Mononuclear cell (primary cell): Measurements from ENCODE around the gene ETNK2. TPM values are rescaled to one million over a fixed set of nuclear protein-coding genes. Genes with fewer than 3 reads are reported as not detected.
A peak's percentile ranks its signal among the peaks of the same experiment; 100 is the strongest.

Source experiments
- H3K27me3 ChIP-seq: 2 replicates; pipeline ENCODE4 v1.6.0; 2011; ENCODE audit warnings: low read length, control low read depth; ENCODE audit not compliant: insufficient read depth
- H3K4me1 ChIP-seq: 2 replicates; pipeline ENCODE4 v1.5.1; 2011; ENCODE audit warnings: mild to moderate bottlenecking, low read length, control low read depth; ENCODE audit not compliant: insufficient read depth
- H3K4me3 ChIP-seq: 2 replicates; pipeline ENCODE4 v1.5.1; 2011; ENCODE audit warnings: mild to moderate bottlenecking, low read length, moderate library complexity
- H3K9me3 ChIP-seq: 2 replicates; pipeline ENCODE4 v1.5.1; 2011; ENCODE audit warnings: low read depth, mild to moderate bottlenecking, control low read depth, low read length
- total RNA-seq: library from RNA; depleted of rRNA; stranded (reverse); fragments of >200 nt; gene quantifications from one replicate; pipeline ENCODE4 v1.2.3, GENCODE V29; 2012

Gene ETNK2
- total RNA-seq, 1 donor, result 3.0 TPM

DNA sequence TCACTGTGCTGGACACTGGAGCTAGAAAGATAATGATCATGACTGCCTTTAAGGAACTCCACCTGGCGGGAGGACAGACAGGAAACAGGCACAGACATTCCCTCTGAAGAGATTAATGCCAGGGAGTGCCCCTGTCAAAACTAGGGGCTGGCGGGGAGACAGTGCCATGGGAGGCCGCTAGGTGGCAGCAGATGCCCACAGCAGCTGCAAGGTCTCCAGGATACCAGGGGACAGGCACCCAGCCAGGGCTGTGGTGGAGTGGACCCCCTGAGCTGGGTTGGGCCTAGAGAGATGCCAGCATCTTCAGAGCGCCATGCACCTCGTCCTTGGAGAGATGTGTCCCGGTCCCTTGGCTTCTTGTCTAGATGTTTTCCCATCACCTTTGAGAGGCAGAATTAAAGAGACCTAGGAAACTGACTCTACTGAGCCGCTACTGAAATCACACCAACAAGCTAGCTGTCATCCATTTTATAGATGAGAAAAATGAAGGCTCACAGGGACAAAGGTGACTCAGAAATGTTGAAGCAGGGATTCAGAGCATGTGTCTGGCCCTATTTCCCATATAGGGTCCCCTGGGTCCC is 10.7 kb upstream of the ETNK2 start:
- no peaks in the 10 kb centered on the region for H3K27me3 ChIP-seq
- no peaks in the 10 kb centered on the region for H3K4me1 ChIP-seq

GRCh38 chr1:204161609-204162493 is 10.0 kb upstream of the ETNK2 start:
- no peak overlapping the region for H3K4me3 ChIP-seq
- no peaks in the 10 kb centered on the region for H3K27me3 ChIP-seq
- H3K9me3 ChIP-seq, result no peaks in the 10 kb centered on the region
- no peaks in the 10 kb centered on the region for H3K4me1 ChIP-seq

More for the DNA sequence above, 10.7 kb upstream of the ETNK2 start:
- H3K9me3 ChIP-seq, result no peaks in the 10 kb centered on the region
- no peak overlapping the region for H3K4me3 ChIP-seq

GRCh38 chr1:204157962-204158361 is 6.1 kb upstream of the ETNK2 start:
- Histone ChIP-seq H3K4me3 (no peak overlapping the region), H3K27me3 (peaks cover under 1% of the 10 kb centered on the region), H3K4me1 (no peaks in the 10 kb centered on the region), H3K9me3 (no peaks in the 10 kb centered on the region)

DNA sequence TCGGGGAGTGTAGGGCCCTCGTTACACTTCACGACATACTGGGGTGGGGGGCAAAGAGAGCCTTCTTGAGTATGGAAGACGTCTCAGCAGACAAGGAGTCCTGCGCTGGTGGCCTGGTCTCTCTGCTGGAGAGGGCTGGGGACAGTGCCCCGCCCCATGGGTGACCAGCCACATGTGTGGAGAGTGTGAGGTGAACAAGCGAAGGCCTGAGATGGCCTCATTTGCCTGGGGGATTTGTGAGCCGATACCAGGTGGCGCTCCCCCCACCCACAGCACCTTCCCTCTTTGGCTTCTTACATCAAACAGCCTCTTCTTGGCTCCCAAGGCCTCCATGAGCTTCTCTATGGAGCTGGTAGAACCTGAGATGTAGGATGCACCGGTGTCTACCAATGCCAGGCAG is 4.0 kb upstream of the ETNK2 start:
- Histone ChIP-seq H3K27me3 (peaks cover 11% of the 10 kb centered on the region), H3K9me3 (no peaks in the 10 kb centered on the region), H3K4me1 (peaks cover 7% of the 10 kb centered on the region), H3K4me3 (no peak overlapping the region)

GRCh38 chr1:204154568-204155255 is 2.9 kb upstream of the ETNK2 start:
- H3K4me3 ChIP-seq, result no peak overlapping the region
- peaks cover 14% of the 10 kb centered on the region for H3K27me3 ChIP-seq
- no peaks in the 10 kb centered on the region for H3K9me3 ChIP-seq
- peaks cover 7% of the 10 kb centered on the region for H3K4me1 ChIP-seq

DNA sequence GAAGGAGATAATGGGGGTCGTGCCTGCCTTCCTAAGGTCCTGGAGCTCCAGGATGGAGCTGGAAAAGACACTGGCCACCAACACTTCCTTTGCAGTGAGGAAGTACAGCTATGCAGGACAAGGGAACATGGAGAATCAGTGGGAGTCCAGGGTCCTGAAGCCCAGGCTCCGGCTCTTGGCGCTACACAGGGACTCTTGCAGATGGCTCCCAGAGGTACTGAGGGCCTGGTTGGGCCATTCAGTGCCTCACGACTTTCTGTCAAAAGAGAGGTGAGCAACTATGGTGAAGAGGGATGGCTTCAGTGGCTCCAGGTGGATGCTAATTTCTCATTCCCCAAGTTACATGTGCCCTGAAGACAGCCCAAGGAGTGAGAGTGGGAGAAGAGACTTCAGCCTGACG is 1.8 kb upstream of the ETNK2 start:
- Histone ChIP-seq H3K27me3 (peaks cover 14% of the 10 kb centered on the region), H3K4me1 (peaks cover 7% of the 10 kb centered on the region), H3K9me3 (no peaks in the 10 kb centered on the region), H3K4me3 (no peak overlapping the region)

DNA sequence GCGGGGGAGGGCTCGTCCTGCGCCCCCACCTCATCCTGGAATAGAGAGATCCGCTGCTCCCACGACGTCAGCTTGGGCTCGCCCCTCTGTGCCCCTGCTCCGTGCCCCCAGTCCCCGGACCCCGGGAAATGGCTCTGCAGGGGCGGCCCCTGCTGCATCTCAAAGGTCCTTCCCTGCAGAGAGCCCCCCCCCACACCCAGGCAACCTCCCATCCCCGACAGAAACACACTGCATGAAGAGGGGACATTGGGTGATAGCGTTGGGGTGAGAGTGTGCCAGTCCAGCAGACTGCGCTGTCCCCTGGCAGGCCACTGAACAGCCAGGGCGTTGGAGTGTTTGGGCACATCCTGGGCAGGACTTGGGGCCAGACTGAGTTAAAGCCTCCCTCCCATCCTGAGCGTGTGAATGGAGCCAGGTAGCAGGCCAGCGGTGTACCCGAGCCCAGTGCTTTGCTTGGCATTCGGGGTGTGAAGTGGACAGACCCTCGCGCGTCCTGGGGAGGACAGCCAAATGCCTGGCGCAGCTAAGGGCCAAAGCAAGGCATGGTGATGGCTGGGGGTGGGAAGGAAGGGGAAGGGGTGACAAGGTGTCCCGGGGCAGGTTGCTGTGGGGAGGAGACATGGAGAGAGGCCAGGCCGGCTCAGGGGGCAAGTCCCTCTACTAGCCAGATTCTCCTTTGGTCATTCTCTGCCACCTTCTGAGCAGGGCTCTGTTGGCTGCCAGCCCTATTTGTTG is 633 bp upstream of the ETNK2 start:
- Histone ChIP-seq H3K4me1 (peaks cover 7% of the 10 kb centered on the region), H3K9me3 (no peaks in the 10 kb centered on the region), H3K27me3 (peaks cover 14% of the 10 kb centered on the region), H3K4me3 (peak overlapping the region; percentile 44)

- Histone ChIP-seq H3K9me3 (no peaks in the 10 kb centered on the region), H3K27me3 (peaks cover 14% of the 10 kb centered on the region), H3K4me1 (peaks cover 7% of the 10 kb centered on the region), H3K4me3 (peak overlapping the region; percentile 44)
These were observed 917 bp downstream of the ETNK2 start for GRCh38 chr1:204150702-204151551.

DNA sequence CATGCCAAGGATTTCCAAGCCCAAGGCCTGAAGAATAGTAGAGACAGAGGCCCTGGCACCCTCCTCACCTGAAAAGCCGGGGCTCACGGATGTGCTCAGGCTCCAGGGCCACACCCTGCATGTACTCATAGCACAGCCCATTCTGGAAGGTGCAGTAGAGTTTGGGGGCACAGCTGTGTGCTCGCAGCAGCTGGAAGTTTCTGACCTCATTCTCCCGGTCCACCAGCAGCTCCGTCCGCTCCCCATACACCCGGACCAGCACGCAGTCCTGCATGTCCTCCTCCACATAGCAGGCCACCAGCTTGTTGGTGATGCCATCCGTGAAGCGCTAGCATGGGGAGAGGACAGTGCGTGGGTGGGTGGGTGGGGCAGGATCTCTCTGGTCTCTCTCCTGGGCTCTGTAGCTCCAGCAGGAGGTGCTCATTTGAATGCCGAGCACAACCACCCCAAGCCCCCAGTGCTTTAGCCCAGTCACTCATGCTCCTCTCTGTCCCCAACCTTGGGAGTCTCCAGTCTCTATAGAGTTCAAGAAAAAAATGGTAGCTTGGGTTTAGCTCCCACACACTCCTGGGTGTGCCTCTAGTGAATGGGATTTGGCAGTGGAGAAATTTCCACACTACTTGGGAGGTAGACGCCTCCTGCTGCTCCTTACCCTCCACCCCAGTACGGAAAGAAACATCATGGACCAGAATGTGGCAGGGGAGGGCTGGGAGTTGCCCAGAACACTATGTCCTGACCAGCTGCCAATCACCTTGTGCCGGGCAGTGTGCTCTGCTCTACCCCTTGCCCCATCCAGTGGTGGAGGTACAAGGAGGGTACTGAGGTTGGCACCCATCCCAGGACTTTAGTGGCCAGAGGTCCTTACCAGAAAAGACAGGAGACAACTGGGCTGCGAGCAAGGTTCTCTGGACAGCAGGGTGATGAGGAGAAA is 1.9 kb downstream of the ETNK2 start:
- Histone ChIP-seq H3K27me3 (peaks cover 14% of the 10 kb centered on the region), H3K4me3 (no peak overlapping the region), H3K9me3 (no peaks in the 10 kb centered on the region), H3K4me1 (peaks cover 7% of the 10 kb centered on the region)

GRCh38 chr1:204149107-204149506 is 2.7 kb downstream of the ETNK2 start:
- Histone ChIP-seq H3K27me3 (peaks cover 14% of the 10 kb centered on the region), H3K9me3 (no peaks in the 10 kb centered on the region), H3K4me1 (peaks cover 7% of the 10 kb centered on the region), H3K4me3 (no peak overlapping the region)

DNA sequence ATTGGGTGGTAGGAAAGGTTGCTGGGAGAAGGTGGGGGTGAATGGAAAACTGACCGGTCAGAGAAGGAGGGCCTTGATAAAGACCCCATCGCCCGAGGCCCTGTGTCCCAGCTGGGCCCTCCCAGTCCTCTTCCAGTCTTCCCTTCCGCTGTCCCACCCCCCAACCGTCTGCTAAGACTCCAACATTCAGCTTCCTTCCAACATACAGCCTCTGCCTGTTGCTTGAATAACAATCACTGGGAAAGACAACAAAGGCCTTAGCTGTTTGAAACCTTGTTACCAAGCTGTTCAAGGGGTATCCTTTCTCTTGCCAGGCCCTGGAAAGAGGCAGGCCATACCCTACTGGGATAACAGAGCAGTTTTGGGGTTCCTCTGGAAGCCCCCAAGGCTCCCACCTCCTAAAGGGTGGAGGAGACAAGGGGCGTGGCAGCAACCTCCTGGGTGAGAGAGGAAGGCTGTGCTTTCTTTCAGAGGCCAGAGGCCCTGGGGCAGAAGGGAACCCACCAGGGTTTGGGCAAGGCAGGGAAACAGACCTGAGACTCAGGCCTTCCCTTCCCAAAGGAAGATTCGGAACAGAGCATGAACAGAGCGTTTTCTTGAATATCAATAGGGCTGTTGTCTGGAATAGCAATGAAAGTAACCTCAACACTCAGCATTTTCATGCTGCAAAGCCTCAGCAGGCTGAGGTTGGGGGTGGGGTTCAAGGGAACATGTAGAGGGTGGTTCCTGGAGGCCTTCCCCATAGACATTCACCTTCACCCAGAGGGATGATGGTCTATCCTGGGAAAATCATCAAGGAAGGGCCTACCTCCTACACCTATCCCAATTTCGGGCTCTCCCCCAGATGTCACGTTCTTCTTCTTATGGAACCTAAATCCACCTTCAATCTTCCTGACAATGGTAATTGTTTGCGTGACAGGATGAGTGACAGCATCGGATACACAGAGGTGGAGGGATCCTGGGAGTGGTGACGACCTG is 4.1 kb downstream of the ETNK2 start:
- peaks cover 6% of the 10 kb centered on the region for H3K4me1 ChIP-seq
- no peak overlapping the region for H3K4me3 ChIP-seq
- H3K27me3 ChIP-seq, result peaks cover 10% of the 10 kb centered on the region
- H3K9me3 ChIP-seq, result no peaks in the 10 kb centered on the region

DNA sequence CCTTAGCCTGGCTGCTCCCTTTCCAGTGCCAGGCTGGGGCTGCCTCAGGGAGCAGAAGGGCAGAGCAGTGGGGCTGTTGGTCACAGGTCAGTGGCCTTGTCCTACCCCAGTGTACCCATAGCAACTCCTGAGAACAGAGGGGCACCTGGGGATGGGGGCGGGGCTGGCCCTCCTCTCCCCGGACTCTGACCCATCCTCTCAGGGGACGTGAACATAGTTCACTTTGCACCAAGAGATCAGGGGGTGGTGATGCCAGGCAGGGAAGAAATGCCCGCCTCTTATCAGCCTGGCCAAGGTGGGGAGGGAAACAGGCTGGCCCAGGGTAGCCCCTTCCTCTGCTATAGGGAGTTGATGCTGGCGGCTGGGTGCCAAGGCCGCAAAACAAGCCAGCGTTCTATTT is 4.9 kb downstream of the ETNK2 start:
- Histone ChIP-seq H3K4me3 (no peak overlapping the region), H3K9me3 (no peaks in the 10 kb centered on the region), H3K4me1 (no peaks in the 10 kb centered on the region), H3K27me3 (peaks cover 6% of the 10 kb centered on the region)
